AG09309 (cell line): Measurements from ENCODE around the gene ADGRV1.

Experiments
- DNase-seq: peaks from one replicate; pipeline ENCODE4 v3.0.0-alpha.2; 2010; ENCODE audit warnings: low read depth
- H3K4me3 ChIP-seq: 2 replicates; pipeline ENCODE4 v1.5.1; 2011; ENCODE audit warnings: mild to moderate bottlenecking, low read depth, low read length, moderate library complexity; ENCODE audit not compliant: control insufficient read depth
- CTCF ChIP-seq: IDR thresholded peaks from 2 replicates; pipeline ENCODE4 v1.5.1; 2011; ENCODE audit warnings: mild to moderate bottlenecking, low read depth, low read length, inconsistent platforms; ENCODE audit not compliant: insufficient read depth, control insufficient read depth; ENCODE audit errors: missing control alignments

Gene ADGRV1

GRCh38 chr5:91207248-91207647 lies 648.7 kb downstream of the ADGRV1 start:
- no peak overlapping the region for H3K4me3 ChIP-seq
- no peak for TF ChIP-seq CTCF
- DNase-seq: no peak

GRCh38 chr5:91211997-91212713 lies 653.6 kb downstream of the ADGRV1 start:
- TF ChIP-seq CTCF: no peak
- H3K4me3 ChIP-seq: no peak overlapping the region
- DNase-seq: peak; percentile 7

GRCh38 chr5:91212714-91213092 lies 654.1 kb downstream of the ADGRV1 start:
- TF ChIP-seq CTCF: no peak
- no peak overlapping the region for H3K4me3 ChIP-seq
- DNase-seq: peak; percentile 94
